Limb (tissue), 2 donors: ENCODE measurements around the gene SPTB.
"Not testable (repeated sequence)": the region's sequence is repeated elsewhere in the genome, so short reads cannot be mapped to it uniquely, and the experiment has no call there.

Experiments
- DNase-seq, 2 donors: peaks; one replicate each; pipeline ENCODE4 v3.0.0-alpha.2; 2016; ENCODE audit errors: extremely low spot score in 2 of 2

Gene SPTB

GRCh38 chr14:64879635-64880220 is at the start of gene SPTB:
TSS of gene SPTB (minus strand) at chr14:64879907. CDS start at chr14:64823094, 56,813 bp downstream.
- DNase-seq, result peak in 1 of 2 donors; percentile 77

DNA sequence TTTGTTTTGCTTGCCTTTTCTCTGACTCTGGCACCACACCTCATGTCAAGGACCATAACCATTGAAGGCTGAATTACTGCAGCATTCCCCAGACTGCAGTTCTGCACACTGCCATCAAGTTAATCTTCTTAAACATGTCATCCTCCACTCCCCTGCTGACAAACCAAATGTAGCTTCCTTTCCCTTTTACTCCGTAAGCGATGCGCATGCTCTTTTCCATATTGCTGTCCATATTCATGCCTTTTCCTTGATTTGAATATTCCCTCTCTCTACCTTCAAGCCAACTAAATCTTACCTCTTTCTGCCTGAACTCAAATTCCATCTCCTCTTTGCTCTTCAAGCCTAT is 49.3 kb upstream of the SPTB start:
- no peak for DNase-seq

GRCh38 chr14:64928239-64929013 is 48.7 kb upstream of the SPTB start:
- no peak for DNase-seq

DNA sequence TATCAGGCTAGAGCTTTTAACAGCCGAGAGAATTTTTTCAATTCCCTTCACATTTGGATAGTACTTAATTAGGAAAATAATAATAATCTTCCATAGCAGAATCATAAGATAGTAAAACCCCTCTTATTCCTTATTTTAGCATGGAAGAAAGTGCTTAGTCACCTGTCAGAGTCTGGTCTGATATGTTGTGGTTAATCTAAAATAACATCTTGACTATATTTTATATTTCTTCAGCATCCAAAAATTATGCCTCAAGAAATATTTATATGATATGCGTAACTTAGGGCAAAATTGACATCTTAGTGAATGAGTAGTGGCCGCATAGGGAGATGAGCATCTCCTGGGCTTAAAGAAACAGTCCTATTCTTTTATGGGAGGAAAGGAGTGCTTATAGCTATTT is 47.3 kb upstream of the SPTB start:
- DNase-seq, result no peak

DNA sequence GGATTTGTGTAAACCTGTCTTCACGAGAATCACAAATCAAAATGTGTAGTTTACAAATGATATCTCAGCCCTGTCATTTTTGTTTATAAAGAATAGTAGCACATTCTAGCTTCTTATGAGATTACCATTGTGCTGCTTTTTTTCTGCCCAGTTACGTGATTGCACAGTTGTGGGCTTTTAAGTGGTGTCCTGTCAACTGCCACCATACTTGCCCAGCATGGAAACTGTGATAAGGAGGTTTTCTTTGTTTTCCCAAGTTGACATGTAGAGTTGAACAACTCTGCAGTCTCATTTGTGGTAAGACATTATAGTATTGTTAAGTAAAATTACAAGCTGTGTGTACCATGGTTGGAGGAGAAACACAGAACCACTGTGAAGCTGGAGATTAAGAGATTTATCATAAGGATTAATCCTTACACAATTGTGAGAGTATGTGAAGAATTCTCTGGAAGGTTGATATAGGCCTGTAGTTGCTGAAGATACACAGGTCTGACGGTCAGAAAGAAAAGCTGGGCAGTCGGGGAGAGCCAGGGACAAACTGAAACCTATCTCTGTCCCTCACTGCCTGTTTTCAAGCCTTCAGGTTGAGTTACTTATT is 46.8 kb upstream of the SPTB start:
- DNase-seq, result no peak

GRCh38 chr14:64923015-64923414 is 43.3 kb upstream of the SPTB start:
- no peak for DNase-seq

GRCh38 chr14:64920465-64920864 is 40.8 kb upstream of the SPTB start:
- no peak for DNase-seq

- DNase-seq, result no peak
These were observed 39.9 kb upstream of the SPTB start for GRCh38 chr14:64919618-64920017.

DNA sequence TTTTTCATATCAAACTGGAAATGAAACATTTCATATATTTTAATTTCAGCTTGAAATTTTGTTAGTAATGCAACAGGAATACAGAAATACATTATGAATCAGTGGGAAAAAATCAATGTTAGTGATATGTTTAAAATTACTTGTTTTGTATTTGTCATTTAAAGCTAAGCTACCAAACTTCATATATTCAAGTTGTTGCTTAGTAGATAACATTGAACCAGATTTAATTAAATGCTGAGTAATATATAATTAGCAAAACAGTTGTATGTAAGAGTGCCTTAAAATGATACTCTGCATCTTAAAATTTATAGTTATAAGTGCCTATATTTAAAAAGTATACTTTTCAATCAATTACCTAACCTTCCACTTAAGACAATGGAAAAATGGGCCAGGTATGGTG is 39.5 kb upstream of the SPTB start:
- no peak for DNase-seq

- no peak for DNase-seq
These were observed 38.5 kb upstream of the SPTB start for GRCh38 chr14:64918216-64918615.

DNA sequence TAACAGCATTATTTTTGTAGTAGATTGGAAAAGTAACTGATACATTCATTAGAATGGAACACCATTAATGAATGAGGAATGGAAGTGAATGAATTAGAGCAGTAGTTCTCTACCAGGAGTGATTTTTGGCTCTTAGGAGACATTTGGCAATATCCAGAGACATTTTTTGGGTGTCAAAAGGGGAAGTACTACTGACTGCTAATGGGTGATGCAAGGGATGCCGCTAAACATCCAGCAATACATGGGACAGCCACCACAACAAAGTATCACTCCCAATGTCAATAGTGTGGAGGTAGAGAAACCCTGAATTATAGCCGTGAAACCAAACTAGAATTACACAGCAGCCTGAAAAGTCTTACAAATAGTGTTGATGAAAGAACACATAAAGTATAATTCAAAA is 36.1 kb upstream of the SPTB start:
- no peak for DNase-seq

DNA sequence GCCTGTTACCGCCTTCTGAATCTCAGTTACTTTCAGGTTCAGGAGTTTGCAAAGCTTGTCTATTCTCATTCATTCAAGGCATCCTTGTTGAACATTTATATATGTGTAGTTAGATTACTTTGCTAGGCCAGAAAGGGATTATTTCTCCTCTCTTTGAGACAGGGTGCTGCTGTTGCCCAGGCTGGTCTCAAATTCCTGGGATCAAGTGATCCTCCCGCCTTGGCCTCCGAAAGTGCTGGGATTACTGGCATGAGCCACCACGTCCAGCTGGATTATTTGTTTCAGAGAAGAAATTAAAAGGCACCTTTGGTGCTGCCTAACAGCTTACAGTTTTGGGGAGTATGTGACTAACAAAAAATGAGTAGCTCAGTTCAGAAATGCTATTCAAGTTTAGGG is 35.3 kb upstream of the SPTB start:
- DNase-seq, result no peak

DNA sequence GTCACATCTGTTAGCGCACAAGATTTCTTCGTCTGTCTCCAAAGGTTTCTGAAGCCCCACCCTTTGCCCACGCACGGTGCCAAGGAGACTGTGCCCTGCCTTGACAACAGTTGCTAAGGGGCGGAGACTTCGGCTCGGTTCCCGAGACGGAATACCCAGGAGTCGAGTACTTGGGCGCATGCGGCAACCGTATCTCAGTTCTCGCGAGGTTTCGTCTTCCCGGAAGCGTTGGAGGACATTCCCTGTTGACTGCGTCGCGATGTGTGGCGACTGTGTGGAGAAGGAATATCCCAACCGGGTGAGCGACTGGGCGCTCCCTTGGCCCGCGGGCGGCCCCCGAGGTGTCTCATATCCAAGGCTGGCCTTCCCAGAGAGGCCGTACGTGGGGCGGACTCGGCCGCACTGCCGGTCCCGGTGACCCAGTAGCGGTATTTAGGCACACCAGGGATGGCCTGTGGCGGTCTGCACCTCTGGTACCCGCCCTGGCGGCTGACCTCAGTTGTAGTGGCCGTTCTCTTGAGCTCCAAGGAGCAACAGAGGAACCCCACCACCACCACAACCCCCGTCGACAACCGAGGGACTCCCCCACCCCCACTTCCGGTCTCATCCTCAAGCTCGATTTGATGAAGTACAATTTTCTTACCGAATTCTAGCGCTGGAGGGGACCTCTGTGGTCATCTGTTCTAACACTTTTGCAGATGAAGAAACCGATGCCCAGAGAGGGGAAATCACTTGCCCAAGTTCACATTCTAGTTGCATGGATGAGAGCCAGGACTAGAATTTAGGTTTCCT is 34.7 kb upstream of the SPTB start, which contains the start of gene CHURC1:
Gene CHURC1, plus strand, starts transcription at position 219 of the 792 bp plus-strand sequence. Its CDS starts 41 bp downstream, at position 260.
- DNase-seq, result peak; percentile 97 to 98

- not testable (repeated sequence) for DNase-seq
These were observed 33.8 kb upstream of the SPTB start for GRCh38 chr14:64913477-64913876.

DNA sequence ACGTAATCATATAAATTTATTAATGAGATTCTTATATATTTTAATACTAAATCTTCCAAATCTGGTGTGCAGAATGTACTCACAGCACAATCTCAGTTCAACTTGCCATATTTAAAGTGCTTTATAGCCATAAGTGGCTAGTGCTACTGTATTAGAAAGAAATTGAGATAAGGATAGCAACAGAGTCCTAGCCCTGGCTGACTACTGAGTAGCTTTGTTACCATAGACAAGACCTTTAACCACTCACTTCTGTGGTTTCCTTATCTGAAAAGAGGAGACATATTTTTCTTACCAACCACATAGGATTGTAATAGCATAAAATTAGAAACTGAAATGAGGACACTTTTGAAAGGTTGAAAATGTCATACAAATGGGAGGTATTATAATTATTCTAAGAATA is 32.6 kb upstream of the SPTB start:
- DNase-seq, result no peak

DNA sequence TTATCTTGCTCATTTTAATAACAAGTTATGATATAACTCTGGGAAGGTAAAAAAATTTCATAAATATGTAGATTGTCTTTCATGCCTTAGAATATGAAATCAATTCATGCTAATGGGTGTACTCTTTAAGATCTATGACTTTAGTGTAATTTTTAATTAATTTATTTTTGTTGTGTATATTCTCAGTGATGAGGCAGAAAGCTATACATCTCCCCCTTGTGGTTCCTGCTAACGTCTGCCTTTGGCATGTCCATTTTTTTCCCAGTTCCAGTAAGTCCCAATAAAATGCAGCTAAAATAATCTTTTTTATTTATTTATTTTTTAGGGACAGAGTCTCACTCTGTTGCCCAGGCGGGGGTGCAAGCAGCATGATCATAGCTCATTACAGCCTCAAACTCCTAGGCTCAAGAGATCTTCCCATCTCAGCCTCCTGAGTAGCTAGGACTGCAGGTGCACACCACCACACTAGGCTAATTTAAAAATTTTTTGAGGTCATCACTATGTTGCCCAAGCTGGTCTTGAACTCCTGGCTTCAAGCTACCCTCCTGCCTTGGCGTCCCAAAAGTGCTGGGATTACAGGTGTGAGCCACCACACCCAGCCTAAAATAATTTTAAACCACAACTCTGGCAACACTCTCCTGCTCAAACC is 31.3 kb upstream of the SPTB start:
- DNase-seq, result peak in 1 of 2 donors; percentile 22

- no peak for DNase-seq
These were observed 26.3 kb upstream of the SPTB start for GRCh38 chr14:64906022-64906421.

DNA sequence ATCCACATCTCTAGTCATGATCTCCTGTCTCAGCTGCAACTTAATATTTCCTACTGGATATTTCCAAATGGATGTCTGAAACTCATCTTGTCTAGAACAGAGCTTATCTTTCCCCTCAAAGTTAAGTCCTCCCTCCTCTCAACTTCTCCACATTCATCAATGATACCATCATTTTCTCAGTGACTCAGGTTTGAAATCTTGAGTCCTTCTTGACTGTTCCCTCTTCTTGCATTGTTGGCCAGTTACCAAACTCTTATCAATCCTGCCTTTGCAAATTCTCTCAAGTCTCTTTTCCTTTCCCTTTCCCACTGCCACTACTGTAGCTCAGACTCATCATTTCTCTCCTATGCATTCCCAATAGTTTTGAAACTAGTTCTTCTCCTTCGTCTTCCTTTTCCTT is 20.3 kb upstream of the SPTB start:
- no peak for DNase-seq

DNA sequence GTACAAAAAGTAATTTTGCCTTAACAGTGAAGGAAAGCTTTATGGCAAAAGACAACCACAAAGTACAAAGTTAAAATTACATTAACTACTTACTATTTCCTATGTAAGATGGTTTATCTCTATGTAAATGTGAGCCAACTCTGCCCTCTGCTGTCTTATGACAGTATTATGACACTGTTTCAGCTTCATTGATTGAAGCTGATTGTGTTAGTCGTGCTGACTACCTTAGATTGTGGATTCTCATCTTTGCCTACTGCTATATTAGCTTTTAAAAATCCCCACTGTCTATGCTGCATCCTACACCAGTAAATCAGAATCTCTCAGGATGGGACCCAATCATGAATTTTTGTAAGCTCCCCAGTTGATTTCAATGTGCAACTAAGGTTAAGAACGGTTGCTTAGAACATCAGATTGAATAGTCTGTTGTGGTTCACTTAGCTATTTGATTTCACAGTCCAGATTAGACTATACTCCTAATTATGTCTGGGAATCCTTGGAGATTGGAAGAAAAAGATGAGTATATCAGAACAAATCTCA is 12.2 kb upstream of the SPTB start:
- peak in 1 of 2 donors; percentile 79 for DNase-seq

DNA sequence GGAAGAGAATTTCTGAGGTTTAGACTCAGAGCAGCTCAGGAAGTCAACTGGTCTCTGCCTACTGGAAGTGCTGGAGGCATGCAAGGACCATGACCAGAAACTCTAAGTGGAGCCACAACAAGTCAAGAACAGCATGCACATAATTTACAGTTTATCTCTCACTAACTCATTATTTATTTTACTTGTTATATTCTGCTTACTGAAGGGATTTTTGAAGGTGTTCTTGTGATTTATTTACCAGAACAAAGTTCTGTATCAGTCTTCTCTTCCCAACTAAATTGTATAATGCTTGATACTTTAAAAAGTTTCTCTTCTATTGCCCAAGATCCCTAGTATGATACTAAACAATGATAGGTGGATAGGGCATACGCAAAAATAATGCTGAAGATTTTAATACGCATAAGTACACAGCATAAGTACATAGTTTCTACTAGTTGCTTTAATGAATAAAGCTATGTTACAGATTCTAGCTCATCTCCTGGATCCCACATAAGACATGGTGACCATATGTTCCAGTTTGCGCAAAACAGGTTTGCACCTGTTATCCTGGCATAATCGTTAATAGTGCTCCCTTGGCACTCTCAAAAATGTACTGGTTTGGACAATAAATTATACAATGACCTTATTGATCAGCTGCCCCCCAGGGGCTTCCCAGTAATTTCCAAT is 11.6 kb upstream of the SPTB start:
- no peak for DNase-seq

GRCh38 chr14:64889352-64889751 is 9.6 kb upstream of the SPTB start:
- DNase-seq, result no peak
